Keratinocyte (primary cell): Measurements from ENCODE around the gene NR6A1. TPM values are rescaled to one million over a fixed set of nuclear protein-coding genes. Genes with fewer than 3 reads are reported as not detected.

Source experiments
- DNase-seq: peaks from one replicate; pipeline ENCODE4 v3.0.0-alpha.2; 2011; ENCODE audit warnings: low read depth, missing footprints, low spot score
- FAIRE-seq: peaks from 2 replicates; lab custom pipeline; 2011; peaks lifted over from hg19 to GRCh38; lab: Jason Lieb, UNC
- H2AFZ ChIP-seq: 2 replicates; pipeline ENCODE4 v1.6.0; 2012; ENCODE audit warnings: low read length, control low read depth, inconsistent platforms; ENCODE audit not compliant: control insufficient read depth
- H3K27ac ChIP-seq: 2 replicates; pipeline ENCODE4 v1.5.1; 2011; ENCODE audit warnings: low read length; ENCODE audit not compliant: control insufficient read depth, insufficient read depth
- H3K27me3 ChIP-seq: 3 replicates; pipeline ENCODE4 v1.6.0; 2011; ENCODE audit warnings: low read length; ENCODE audit not compliant: control insufficient read depth, insufficient read depth; ENCODE audit errors: extremely low read depth
- H3K36me3 ChIP-seq, 2 experiments: 2 replicates in 1 of 2; 3 replicates in 1 of 2; pipeline ENCODE4 v1.5.1; 2011; ENCODE audit warnings: low read length in 2 of 2, mild to moderate bottlenecking in 1 of 2; ENCODE audit not compliant: control insufficient read depth in 2 of 2, insufficient read depth in 2 of 2; ENCODE audit errors: extremely low read depth in 1 of 2
- H3K4me1 ChIP-seq: 3 replicates; pipeline ENCODE4 v1.5.1; 2011; ENCODE audit warnings: low read length; ENCODE audit not compliant: control insufficient read depth, insufficient read depth; ENCODE audit errors: extremely low read depth
- H3K4me2 ChIP-seq: 3 replicates; pipeline ENCODE4 v1.6.0; 2011; ENCODE audit warnings: low read depth, low read length; ENCODE audit not compliant: control insufficient read depth, insufficient read depth; ENCODE audit errors: extremely low read depth
- H3K4me3 ChIP-seq, 3 experiments: fragments of 200-600 bp in 1 of 3; sonication (generic) in 1 of 3; 2 replicates in 2 of 3; 3 replicates in 1 of 3; pipeline ENCODE4 v1.5.1; 2011 to 2016; ENCODE audit warnings: low read length in 3 of 3, mild to moderate bottlenecking in 3 of 3, control low read depth in 2 of 3, inconsistent platforms in 1 of 3, low read depth in 1 of 3, mixed read lengths in 1 of 3, mixed run types in 1 of 3, moderate library complexity in 1 of 3; ENCODE audit not compliant: control insufficient read depth in 2 of 3, insufficient read depth in 2 of 3; ENCODE audit errors: extremely low read depth in 1 of 3
- H3K79me2 ChIP-seq: 2 replicates; pipeline ENCODE4 v1.6.0; 2012; ENCODE audit warnings: low read length; ENCODE audit not compliant: control insufficient read depth, insufficient read depth
- H3K9ac ChIP-seq: 3 replicates; pipeline ENCODE4 v1.6.0; 2011; ENCODE audit warnings: low read length; ENCODE audit not compliant: control insufficient read depth, insufficient read depth; ENCODE audit errors: extremely low read depth
- H3K9me1 ChIP-seq: 3 replicates; pipeline ENCODE4 v1.6.0; 2011; ENCODE audit warnings: low read length; ENCODE audit not compliant: control insufficient read depth, insufficient read depth; ENCODE audit errors: extremely low read depth
- H3K9me3 ChIP-seq: 2 replicates; pipeline ENCODE4 v1.5.1; 2012; ENCODE audit warnings: low read depth, low read length; ENCODE audit not compliant: control insufficient read depth
- H4K20me1 ChIP-seq: 3 replicates; pipeline ENCODE4 v1.6.0; 2011; ENCODE audit warnings: low read length; ENCODE audit not compliant: control insufficient read depth, insufficient read depth; ENCODE audit errors: extremely low read depth
- CTCF ChIP-seq, 3 experiments: IDR thresholded peaks in 1 of 3; conservative IDR thresholded peaks in 1 of 3; optimal IDR thresholded peaks in 1 of 3; 2 replicates in 2 of 3; 3 replicates in 1 of 3; pipeline versions ENCODE3 to v1.5.1; 2011; ENCODE audit warnings: low read length in 3 of 3, mild to moderate bottlenecking in 3 of 3, moderate library complexity in 2 of 3, control low read depth in 1 of 3, inconsistent platforms in 1 of 3; ENCODE audit not compliant: insufficient read depth in 2 of 3; ENCODE audit errors: extremely low read depth in 1 of 3
- EZH2 ChIP-seq: IDR thresholded peaks from one replicate; pipeline ENCODE4 v1.6.1; 2012; ENCODE audit warnings: inconsistent platforms, mild to moderate bottlenecking, low read length, moderate library complexity
- dilution Hi-C: fragments of 300-500 bp; cut with MboI; formaldehyde crosslinking; loops from one replicate; pipeline ENCODE4 v1.7.0; 2020; ENCODE audit warnings: low sequenced_read_pairs; ENCODE audit not compliant: extremely low pct_ligation_motif_present
- polyA plus RNA-seq, 5 experiments: library from polyadenylated mRNA; depleted of rRNA in 3 of 5; stranded (reverse) in 3 of 5; stranded (forward) in 1 of 5; unstranded in 1 of 5; fragments of >200 nt; gene quantifications; 1 replicate in 1 of 5; 2 replicates in 3 of 5; 3 replicates in 1 of 5; pipeline versions ENCODE4 v1.2.1 to v1.2.3, GENCODE V29; 2011 to 2012; ENCODE audit warnings: missing spikeins in 2 of 5, low read depth in 1 of 5, low replicate concordance in 1 of 5

Gene NR6A1
- polyA plus RNA-seq, 1 donor (not counting 4 experiments of a cell fraction or from before 2014, with no cell fraction given) = 1.8 TPM

- no peaks in the 10 kb centered on the region for H3K36me3 ChIP-seq
- H4K20me1 ChIP-seq = no peaks in the 10 kb centered on the region
- no peak overlapping the region for H3K4me3 ChIP-seq
- no peaks in the 10 kb centered on the region for H3K9me3 ChIP-seq
- DNase-seq = no peak
- no peak for FAIRE-seq
- no peak overlapping the region for H2AFZ ChIP-seq
- TF ChIP-seq EZH2 (no peak), CTCF (optimal IDR thresholded peaks at IDR 0.05 in 1 of 3, IDR thresholded peaks at IDR 0.05 in 1 of 3, conservative IDR thresholded peaks at IDR 0.05 in 1 of 3; ENCODE audit: extremely low read depth in 1 of 3, insufficient read depth in 2 of 3, low read length in 3 of 3) (no peak)
- no peaks in the 10 kb centered on the region for H3K9me1 ChIP-seq
- dilution Hi-C loops = no loop called here
- H3K4me1 ChIP-seq = peaks cover 33% of the 10 kb centered on the region
- no peak overlapping the region for H3K4me2 ChIP-seq
- H3K79me2 ChIP-seq = no peaks in the 10 kb centered on the region
- no peak overlapping the region for H3K27ac ChIP-seq
- H3K9ac ChIP-seq = no peak overlapping the region
- peaks cover 9% of the 10 kb centered on the region for H3K27me3 ChIP-seq
Observed at GRCh38 chr9:124803911-124804310, 32.8 kb upstream of the NR6A1 start.

GRCh38 chr9:124802426-124802825 lies 31.3 kb upstream of the NR6A1 start:
- dilution Hi-C loops = no loop called here
- H3K9me3 ChIP-seq = no peaks in the 10 kb centered on the region
- H3K36me3 ChIP-seq = no peaks in the 10 kb centered on the region
- no peaks in the 10 kb centered on the region for H3K79me2 ChIP-seq
- H3K9me1 ChIP-seq = no peaks in the 10 kb centered on the region
- H2AFZ ChIP-seq = no peak overlapping the region
- H3K27me3 ChIP-seq = peaks cover 12% of the 10 kb centered on the region
- H3K4me3 ChIP-seq = no peak overlapping the region
- no peak for DNase-seq
- no peaks in the 10 kb centered on the region for H4K20me1 ChIP-seq
- no peak overlapping the region for H3K4me2 ChIP-seq
- no peak overlapping the region for H3K27ac ChIP-seq
- no peak for TF ChIP-seq EZH2
- no peak for TF ChIP-seq CTCF (optimal IDR thresholded peaks at IDR 0.05 in 1 of 3, IDR thresholded peaks at IDR 0.05 in 1 of 3, conservative IDR thresholded peaks at IDR 0.05 in 1 of 3; ENCODE audit: extremely low read depth in 1 of 3, insufficient read depth in 2 of 3, low read length in 3 of 3)
- FAIRE-seq = no peak
- peaks cover 26% of the 10 kb centered on the region for H3K4me1 ChIP-seq
- H3K9ac ChIP-seq = no peak overlapping the region
